HG03520 (cell line): ENCODE measurements around the gene CNPY3.
"Not testable (repeated sequence)": the region's sequence is repeated elsewhere in the genome, so short reads cannot be mapped to it uniquely, and the experiment has no call there.

Experiments
- ATAC-seq: cut with Tn5 transposase; IDR thresholded peaks from one replicate; pipeline ENCODE4 v1.9.1; 2021; ENCODE audit warnings: mild to moderate bottlenecking, moderate library complexity; ENCODE audit not compliant: unreplicated experiment

CNPY3 gene

DNA sequence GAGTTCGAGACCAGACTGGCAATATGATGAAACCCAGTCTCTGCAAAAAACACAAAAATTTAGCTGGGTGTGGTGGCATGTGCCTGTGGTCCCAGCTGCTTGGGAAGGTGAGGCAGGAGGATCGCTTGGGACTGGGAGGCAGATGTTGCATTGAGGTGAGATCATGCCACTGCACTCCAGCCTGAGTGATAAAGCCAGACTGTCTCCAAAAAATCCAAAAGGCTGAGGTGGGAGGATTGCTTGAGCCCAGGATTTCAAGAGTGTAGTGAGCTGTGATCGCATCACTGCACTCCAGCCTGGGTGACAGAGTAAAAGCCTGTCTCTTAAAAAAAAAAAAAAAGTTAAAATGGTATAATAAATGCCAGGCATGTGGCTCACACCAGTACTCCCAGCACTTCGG lies 14.7 kb upstream of the CNPY3 start:
- ATAC-seq = no peak

DNA sequence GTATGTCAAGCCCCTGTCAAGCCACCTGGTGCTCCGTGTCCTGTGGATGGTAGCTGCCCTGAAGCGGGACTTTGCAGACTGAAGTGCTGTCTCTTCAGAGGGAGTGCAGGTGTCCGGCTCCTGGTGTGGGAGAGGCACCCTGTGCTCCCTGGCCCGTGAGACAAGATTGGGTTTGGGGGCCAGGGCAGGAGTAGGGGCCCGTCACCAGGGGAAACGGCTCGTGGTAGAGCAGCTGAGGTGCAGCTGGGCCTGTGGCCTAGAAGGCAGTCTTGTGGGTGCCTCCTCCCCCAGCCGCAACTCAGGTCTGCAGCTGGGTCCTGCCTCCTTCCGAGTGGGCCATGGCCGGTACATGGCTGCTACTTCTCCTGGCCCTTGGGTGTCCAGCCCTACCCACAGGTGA lies 13.5 kb upstream of the CNPY3 start, which contains the start of gene PTCRA:
Gene PTCRA (plus strand): TSS at position 322 of the 400 bp plus-strand sequence. CDS start 17 bp downstream, at position 339.
- ATAC-seq = no peak

DNA sequence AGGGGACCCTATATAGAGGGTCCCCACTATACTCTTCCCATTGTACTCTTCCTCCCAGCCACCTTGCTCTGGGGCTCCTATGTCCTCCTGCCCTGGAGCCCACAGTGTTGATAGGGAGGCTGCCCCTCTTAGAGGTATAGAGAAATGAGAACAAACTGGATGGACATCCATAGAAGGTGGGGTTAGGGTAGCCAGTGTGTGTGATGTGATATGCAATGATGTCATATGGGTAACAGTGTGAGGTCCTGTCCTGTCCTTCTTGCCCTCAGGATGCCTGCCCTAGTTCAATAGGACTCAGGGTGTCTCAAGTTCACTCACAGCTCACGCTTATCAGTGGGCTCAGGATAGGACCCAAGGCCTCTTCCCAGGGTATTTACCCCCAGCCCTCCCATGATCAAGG lies 13.0 kb upstream of the CNPY3 start:
- no peak for ATAC-seq

DNA sequence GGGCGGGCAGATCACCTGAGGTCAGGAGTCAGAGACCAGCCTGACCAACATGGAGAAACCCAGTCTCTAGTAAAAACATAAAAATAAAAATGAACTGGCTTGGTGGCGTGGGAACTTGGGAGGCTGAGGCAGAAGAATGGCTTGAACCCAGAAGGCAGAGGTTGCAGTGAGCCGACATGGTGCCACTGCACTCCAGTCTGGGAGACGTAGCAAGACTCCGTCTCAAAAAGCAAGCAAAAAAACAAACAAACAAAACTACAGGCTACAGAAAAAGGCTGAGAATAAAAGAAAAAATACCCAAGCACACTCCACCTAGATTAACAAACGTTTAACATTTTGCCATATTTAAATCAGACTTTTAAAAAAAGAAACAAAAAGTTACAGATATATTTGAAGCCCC lies 7.5 kb upstream of the CNPY3 start:
- ATAC-seq = no peak

DNA sequence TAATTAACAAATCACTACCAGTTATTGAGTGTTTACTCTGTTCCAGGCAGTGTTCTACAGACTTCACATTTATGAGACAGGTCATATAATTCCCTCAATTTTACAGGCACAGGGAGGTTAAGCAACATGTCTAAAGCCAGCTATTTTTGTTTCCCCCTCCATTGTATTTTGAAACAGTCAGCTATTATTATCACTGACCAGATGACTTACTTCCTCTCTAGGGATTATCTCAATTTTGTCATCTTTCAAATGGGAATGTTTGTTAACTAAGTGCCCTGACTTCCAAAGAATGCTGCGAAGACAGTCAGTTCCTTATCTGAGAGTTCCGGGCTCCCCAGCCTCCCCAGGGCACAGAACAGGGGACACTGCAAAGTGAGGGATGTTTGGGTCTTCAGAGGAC lies 5.6 kb upstream of the CNPY3 start:
- ATAC-seq = no peak

DNA sequence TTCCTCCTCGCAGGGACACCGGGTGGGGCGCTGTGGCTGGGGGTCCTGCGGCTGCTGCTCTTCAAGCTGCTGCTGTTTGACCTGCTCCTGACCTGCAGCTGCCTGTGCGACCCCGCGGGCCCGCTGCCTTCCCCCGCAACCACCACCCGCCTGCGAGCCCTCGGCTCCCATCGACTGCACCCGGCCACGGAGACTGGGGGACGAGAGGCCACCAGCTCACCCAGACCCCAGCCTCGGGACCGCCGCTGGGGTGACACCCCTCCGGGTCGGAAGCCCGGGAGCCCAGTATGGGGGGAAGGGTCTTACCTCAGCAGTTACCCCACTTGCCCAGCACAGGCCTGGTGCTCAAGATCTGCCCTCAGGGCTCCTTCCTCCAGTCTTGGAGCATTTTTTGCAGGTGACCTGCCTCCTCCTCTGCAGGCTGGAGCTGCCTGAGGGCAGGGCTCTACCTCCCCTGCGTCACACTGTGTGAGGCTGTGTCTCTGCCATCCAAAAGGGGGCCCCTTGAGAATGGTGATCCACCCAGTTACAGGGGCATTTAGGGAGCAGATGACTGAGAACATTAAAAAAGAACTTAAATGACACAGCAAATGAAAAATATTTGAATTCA lies 3.9 kb upstream of the CNPY3 start:
- no peak for ATAC-seq

DNA sequence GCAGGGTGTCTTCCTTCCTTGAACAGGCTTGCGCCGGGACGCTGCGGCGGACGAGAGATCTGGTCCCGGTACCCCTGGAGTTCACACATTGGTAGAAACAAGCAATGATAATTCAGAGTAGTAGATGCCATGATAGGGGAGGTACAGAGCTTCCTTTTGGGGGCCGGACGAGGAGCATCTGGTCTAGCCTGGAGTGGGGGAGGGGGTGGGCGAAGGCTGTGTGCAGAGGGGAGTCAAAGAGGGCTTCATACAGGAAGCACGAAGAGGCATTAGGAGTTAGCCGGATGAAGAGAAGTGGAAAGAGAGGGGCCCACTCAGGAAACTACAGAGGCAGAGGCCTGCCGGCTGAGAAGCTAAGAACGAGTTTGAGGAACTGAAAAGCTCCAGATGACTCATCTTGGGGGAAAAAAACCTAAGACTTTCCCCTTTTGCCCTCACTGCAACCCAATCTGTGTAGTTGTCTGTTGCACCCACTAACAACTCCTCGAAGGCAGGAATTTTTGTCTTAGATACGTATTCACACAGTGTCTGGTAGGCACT lies 611 bp downstream of the CNPY3 start:
- peak; percentile 45 for ATAC-seq

DNA sequence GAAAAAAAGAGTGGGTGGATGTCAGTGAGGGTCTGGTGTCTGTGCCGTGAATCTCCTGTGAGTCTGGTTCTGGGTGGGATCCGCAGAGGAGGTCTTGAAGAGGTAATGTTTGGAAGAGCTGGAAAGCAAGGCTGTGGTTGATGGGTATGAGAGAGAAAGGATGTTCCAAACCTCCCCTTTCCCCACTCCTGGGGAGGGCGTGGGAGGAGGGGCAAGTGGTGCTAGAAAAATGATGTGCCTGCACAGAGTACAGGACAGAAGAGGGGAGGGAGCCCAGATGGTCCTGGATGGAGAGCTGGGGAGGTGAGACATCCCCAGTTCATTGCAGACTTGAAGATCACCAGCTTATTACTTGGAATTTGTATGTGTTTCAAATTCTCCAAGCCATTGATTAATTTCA lies 3.1 kb downstream of the CNPY3 start:
- ATAC-seq = no peak

DNA sequence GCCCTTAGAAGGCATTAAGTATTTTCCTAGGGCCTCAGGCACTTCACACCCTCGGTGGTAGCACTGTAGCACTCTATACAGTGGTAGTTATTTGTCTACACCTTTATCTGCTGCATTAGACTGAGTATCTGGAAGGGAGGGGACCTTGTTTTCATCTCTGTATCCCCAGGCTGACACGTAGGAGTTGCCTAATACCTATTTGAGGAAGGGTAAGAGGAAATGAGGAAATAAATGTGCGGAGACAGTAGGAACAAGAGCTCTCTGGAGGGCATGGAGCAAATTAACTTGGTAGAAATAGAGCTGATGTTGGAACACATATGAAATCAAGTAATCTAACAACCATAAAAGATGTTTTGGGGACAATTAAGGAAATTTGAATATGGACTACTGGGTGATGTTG lies 3.9 kb downstream of the CNPY3 start:
- no peak for ATAC-seq

DNA sequence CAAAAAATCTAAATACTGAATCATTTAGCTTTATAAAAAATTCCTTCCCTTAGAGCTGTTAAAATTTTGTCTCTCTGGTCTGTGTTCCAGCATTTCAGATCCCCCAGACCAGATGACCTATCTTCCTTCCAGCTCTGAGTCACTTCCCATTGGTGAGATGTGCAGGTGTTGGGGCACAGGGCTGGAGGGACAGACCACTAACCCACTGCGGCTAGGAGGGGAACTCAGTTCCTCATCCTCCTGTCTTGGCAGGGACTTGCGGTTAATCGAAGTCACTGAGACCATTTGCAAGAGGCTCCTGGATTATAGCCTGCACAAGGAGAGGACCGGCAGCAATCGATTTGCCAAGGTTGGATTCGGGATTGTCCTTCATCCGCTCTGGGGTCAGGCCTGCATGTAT lies 6.0 kb downstream of the CNPY3 start:
- no peak for ATAC-seq

DNA sequence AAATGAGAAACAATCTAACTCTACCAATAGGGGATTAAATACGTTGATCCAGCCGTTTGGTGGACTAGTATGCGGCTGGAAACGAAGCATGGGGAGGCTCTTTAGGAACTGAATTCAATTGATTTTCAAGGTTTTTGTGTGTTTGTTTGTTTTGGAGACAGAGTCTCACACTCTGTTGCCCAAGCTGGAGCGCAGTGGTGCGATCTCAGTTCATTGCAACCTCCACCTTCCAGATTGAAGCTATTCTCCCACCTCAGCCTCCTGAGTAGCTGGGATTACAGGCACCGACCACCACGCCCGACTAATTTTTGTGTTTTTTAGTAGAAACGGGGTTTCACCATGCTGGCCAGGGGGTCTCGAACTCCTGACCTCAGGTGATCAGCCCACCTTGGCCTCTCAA lies 7.1 kb downstream of the CNPY3 start:
- no peak for ATAC-seq

DNA sequence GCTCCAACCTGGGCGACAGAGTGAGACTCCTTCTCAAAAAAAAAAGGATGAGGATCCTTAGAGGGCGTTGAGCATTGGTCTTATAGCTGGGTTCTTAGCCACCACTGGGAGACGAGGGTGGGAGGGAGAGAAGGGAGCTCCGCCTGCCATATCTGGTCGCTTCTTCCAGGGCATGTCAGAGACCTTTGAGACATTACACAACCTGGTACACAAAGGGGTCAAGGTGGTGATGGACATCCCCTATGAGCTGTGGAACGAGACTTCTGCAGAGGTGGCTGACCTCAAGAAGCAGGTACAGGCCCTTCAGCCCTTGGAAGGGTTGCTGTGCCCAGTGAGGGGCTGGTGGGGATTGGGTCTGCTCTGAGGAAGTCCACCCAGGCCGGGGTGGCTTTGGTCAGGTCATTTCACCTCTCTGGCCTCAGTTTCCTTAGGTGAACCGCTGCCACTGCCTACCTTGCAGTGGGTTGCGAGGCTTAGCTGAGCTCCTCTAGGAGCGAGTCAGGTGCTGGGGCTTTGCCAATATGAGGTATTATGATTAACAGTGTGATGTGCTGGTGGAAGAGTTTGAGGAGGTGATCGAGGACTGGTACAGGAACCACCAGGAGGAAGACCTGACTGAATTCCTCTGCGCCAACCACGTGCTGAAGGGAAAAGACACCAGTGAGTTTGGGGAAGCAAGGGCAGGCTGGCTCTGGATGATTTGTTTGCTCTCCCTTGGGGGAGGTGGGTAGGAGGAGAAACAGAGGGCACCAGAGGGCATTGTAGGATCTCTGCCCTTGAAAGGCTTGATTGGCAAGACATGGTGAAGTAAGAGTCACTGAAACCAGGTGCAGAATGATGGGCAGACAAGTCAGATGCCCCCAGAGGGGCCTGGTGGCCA lies 8.5 kb downstream of the CNPY3 start:
- ATAC-seq = no peak

DNA sequence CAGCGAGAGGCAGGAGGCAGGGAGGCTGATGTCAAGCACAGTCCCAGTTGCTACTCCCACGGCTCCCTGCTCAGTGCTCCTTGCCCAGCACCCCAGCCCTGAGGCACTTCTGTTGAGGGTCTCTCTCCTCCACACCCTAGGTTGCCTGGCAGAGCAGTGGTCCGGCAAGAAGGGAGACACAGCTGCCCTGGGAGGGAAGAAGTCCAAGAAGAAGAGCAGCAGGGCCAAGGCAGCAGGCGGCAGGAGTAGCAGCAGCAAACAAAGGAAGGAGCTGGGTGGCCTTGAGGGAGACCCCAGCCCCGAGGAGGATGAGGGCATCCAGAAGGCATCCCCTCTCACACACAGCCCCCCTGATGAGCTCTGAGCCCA lies 9.1 kb downstream of the CNPY3 start:
- ATAC-seq = no peak

DNA sequence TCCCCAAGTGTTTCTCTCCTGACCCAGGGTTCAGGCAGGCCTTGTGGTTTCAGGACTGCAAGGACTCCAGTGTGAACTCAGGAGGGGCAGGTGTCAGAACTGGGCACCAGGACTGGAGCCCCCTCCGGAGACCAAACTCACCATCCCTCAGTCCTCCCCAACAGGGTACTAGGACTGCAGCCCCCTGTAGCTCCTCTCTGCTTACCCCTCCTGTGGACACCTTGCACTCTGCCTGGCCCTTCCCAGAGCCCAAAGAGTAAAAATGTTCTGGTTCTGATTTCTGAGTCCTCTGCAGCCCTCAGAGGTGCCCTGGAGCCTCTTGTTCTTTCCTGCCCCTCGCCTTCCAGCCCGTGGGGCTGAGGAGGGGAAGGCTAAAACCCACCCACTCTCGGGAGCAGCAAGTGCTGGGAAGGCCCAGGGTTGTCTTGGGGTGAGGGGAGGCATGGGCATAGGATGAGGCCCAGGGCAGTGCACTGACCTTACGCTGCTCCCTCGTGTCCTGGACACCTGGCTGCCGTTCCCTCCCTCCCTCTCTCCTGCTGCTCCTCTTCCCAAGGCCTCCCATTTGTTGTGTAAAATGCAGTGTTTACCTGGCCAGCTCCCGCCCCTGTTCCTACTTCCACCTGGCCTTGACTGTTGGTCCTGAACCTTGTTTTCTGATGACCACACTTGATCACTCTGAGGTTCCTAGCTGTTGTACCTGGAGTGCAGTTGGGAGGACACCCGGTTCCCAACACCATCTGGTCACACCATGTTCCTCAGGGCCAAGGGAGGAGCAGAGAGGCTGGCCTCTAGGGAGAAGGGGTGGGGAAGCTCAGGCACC lies 9.9 kb downstream of the CNPY3 start:
- ATAC-seq = no peak

DNA sequence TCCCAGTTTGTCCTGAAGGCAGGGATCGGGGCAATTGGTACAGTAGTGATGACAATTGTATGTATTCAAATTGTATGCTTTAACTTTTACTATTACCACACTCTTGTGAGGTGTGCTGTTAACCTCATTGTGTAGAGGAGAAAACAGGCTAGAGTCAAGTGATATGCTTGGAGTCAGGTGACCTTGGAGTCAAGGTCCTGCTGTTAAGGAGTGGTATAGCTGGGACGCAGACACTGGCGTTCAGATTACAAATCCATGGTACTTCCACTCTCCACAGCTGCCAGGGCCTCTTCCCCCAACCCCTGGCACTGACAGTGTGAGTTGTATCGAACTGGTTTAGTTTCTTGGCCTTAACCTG lies 10.5 kb downstream of the CNPY3 start:
- ATAC-seq = no peak

DNA sequence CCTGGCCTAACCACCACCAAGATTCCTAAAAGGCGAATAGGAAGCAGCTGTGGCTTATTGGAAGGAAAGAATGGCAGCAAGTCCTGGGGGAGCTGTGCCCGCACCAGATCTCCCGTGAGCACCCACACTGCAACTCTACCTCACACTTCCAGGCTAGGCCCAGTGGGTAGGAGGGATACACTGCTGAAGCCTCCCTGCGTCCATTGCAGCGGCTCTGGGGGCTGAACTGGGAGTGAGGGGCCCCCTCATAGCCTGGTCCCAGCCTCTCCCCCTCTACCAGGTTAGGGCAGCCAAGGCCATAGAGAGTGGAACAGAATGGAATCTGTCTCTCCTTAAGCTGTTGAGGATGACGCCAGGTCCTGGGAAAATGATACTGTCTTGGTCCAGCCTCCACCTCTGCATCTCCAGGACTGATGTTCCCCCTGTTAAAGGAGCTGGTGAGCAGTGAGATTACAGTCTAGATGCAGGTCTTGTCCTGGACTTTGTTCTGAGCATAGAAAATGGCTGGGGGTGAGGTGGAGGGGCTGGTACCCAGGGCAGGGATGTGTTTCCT lies 11.3 kb downstream of the CNPY3 start:
- no peak for ATAC-seq

DNA sequence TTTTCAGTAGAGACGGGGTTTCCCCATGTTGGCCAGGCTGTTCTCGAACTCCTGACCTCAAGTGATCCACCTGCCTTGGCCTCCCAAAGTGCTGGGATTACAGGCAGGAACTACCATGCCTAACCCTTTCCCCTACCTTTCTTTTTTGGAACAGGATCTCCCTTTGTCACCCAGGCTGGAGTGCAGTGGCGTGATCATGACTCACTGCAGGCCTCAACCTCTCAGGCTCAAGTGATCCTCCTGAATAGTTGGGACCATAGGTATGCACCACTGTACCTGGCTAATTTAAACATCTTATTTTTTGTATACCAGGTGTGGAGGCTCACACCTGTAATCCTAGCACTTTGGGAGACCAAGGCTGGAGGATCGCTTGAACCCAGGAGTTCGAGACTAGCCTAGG lies 12.1 kb downstream of the CNPY3 start:
- not testable (repeated sequence) for ATAC-seq

DNA sequence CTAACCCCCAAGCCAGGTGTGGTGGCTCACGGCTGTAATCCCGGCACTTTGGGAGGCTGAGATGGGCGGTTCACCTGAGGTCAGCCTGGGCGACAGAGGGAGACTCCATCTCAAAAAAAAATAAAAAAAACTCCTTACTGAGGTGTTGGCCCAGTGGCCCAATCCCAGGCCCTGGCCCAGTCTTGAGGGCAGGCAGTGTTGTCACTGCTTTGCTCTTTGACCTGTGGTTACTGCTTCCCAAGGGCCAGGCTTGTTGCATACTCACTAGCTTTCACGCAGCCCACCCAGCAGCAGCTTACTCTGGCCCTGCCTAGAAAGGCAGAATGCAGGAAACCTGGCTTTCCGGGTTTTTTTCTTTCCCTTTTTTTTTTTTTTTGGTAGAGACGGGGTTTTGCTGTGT lies 13.2 kb downstream of the CNPY3 start:
- ATAC-seq = no peak

DNA sequence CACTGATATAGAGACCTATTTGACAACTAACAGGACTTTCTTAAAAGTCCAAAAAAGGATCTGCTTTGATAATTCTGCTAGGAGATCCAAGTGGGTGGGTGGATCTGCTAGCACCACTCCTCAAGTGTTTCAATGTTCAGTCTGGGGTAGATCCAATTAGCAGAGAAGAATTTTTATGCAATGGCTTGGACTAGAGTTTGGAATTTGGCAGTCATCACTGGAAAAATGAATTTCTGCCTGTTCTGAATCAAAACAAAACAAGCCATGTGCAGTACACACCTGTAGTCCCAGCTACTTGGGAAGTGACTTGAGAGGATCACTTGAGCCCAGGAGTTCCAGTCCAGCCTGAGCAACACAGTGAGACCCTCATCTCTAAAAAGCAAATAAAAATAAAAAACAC lies 18.7 kb downstream of the CNPY3 start:
- no peak for ATAC-seq

DNA sequence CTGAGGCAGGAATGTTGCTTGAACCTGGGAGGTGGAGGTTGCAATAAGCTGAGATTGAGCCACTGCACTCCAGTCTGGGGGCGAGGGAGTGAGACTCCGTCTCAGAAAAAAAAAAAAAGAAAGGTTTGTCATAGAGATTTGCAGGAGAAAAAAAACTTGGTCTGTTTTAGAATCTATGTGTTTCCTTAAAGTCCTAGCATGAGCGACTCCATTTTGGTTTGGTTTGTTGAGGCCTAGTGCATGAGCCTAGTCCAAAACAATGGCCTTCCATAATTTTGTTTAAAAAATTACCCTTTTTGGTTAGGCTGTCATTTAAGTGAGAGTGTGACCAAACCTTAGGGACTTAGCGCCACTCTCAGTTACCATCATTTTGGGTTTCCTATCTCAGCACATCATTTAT lies 23.1 kb downstream of the CNPY3 start:
- no peak for ATAC-seq

DNA sequence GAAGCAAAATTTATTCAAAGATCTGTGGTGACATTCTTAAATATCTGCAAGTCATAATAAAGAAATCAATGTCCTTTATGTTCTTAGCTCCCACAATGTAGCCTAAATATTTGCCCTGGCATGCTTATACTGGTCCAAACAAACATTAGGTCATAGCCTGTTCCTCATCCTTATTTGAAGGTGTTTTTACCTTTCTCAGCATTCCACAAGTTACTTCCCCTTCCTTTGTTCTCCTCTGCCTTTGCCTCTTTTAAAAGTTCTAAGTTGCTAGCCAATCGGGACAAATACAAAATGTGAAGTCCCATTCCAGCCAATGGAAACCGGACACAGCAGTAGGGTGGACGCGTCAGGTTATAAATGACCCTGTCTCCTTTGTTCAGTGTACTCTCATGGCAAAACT lies 25.1 kb downstream of the CNPY3 start:
- ATAC-seq = not testable (repeated sequence)
